Effector CD4-positive, alpha-beta T cell (primary cell): ENCODE measurements around the gene DBH.
"Not testable (repeated sequence)": the region's sequence is repeated elsewhere in the genome, so short reads cannot be mapped to it uniquely, and the experiment has no call there.

Experiments
- DNase-seq: peaks from one replicate; pipeline ENCODE4 v3.0.0-alpha.2; 2020

DBH gene

DNA sequence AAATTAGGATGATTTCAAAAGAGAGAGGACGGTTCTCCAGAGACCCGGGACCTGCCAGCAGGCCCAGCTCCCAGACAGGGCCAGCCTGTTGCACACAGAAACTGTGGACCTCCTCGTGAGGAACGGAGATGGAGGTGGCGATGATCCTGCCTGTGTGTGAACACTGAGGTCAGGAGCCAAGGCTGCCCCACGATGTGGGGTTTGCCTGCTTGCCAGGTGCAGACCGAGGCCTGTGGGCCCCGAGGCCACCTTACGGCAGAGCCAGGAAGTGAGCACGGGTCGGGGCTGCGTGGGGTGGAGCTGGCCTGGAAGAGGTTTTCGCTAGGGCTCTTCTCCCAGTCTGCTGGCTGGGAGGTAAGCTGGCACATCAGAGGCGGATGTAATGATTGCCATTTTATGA, 31.3 kb upstream of the DBH start:
- no peak for DNase-seq

DNA sequence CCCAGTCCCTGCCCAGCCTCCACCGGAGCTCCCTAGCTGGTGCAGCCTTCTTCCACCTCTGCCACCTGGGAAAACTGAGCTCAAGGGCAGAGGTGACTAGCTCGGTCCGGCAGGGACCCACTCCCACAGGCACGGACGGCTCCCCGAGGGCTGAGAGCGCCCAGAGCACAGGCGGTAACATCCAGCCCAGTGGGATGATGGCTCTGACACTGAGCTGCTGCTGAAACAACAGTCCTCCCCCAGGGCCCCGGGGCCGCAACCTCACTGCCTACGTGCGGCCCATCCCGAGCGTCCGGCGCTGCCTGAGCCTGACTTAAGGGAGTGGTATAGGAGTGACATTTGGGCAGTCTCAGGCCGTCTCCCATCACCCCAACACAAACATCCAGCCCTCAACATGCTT, 30.7 kb upstream of the DBH start:
- DNase-seq, result no peak

DNA sequence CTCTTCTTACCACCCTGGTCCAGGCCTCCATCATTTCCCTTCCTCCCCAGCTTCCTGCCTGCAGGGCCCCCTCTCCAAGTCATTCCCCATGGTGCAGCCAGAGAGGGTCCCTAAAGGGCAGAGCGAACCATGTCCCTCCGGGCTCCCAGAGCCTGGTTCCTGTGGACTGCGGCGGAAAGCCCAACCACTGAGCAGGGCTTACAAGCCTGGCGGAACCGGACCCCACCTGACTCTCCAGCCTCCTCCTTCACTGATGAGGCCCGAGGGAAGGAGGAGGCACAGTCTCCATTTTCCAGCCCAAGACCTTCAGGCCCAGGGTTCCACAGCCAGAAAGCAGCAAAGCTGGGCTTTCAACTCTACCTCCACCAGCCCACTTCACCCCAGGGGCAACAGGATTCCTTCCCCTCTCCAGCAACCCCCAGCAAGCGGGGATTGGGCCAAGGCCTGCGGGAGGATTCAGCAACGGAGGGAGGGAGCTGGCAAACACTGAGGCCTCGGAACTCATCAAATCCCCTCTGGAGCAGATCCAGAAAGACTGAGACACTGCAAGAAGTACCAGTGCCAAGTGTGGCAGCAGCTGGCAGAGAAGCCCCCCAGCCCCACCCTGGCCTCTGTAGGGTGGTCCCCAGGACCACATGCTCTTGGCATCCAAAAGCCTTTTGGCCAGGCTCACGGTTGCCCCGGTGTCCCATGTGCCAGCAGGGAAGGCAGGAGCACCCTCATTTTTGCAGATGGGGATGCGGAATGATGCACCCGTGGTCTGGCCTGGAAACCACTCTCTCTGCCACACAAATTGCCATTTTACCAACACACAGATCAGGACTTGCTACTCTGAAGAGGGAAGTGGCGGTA, 30.1 kb upstream of the DBH start:
- no peak for DNase-seq

DNA sequence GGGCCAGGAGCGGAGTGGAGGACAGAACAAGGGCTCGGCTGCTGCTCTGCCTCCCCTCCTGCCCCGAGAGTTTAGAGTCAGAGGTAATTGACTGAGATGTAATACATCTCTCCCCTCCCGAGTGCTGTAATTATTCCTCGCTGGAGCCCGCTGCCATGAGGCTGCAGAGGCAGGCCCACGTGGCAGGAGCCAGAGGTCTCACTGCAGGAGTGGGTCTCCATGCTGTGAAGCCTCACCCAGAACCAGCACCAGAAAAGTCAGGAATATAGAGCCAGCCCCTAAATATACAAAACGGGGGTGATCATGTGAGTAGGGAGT, 29.5 kb upstream of the DBH start:
- no peak for DNase-seq

DNA sequence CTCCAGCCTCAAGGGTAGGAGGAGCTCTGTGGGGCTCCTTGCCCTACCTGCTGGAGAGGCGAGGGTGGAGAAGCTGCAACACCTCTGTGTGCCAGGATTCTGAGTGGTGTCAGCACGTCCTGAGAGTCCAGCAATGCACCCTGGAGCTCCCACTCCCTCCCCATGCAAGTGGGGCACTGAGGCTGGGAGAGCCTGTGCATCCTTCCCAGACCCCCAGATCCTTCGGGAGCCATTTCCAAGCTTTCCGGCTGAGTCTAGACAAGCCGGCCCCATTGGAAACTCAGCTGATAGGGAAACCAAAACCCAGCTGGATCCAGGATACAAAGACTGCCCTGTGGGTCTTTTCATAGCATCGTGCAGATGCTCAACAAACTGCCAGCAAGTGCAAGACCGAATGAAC, 28.8 kb upstream of the DBH start:
- no peak for DNase-seq

DNA sequence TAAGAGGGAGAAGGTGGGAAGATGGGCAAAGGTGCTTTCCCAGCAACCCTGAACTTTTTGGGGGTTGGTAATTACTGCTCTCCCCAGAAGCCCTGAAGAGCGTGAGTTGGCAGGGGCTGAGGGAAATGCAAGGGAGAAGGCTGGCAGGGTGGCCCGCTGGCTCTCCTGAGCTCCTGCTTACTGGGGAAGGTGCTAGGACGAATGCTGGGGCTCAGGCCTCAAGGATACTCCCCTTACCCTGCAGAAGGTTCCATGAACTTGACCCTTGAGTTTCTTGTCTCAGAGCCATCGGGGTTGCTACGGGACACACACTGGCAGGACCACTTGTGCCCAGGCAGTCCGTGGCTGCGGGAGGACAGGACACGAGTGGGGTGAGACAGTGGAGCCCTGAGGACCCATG, 28.2 kb upstream of the DBH start:
- no peak for DNase-seq

DNA sequence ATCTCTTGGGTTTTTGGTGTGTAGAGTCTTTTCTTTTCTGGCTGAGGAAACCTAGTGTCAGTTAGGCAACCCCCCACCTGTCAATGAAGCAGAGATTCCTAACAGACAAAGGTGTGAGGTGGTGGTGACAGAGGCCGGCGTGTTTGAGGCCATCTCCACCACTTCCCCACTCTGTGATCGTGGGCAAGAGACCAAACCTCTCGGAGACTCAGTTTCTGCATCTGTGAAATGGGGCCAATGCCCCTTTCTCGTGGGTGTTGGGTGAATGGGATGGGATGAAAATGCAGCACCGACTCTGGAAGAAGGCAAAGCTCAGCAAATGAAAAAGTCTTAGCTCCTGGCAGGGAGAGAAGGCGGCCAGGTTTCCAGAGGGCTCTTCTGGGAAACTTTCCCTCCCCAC, 27.8 kb upstream of the DBH start:
- DNase-seq, result no peak

DNA sequence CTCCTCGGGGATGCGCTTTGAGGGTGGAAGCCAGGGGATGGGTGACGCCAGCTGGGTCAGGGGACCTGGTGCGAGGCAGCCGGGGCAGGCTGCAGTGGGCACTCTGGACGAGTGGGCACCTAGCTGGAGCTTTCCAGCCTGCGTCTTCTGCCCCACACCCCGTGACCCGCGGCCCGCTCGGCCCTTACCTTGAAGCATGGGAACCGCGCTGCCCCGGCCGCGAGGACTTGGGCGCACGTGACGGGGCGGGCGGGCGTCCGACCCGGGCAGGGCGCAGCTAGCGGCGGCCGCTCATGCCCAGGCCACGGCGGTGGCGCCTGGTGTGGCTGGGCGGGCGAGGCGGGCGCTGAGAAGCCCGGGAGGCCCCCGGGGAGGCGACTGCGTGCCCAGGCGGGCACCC, 27.3 kb upstream of the DBH start:
- DNase-seq, result no peak

DNA sequence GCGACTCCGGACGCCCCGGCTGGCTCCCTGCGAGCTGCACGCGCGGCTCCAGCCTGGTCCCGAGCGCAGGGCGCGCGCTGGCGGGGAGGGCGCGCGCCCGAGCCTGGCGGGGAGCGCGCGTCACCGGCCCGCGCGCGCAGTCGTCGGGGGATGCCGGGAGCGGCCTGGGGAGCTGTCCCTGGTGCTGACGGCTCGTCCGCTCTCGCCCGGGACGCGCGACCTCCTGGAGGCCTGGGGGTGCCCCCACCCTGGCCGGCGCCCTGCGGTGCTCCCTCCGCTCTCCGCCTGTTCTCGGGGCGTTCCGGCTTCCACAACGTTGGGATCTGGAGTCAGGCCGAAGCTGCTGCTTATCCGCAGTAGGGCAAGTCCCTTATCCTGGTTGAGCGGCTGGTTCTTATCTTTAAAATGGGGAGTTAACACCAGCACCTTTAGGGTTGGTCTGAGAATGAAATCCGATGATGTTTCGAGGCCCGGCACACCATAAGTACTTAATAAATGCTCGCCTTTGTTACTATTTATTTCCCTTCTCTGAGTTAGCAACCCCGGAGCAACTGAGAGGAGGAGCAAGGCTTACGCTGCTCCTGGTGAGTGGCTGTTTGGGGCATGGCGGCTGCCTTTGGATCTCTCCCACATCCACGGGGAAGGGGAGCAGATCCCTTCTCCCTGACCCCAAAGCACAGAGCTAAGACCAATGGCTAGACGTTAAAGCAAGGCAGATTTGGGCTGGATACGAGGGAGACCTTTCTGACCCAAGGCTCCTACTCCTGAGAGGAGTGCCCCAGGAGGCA, 26.7 kb upstream of the DBH start, which contains the start of gene FAM163B:
Gene FAM163B (minus strand): TSS at position 79 of the 788 bp plus-strand sequence. CDS start 29,166 bp downstream, outside the sequence.
- DNase-seq, result no peak

DNA sequence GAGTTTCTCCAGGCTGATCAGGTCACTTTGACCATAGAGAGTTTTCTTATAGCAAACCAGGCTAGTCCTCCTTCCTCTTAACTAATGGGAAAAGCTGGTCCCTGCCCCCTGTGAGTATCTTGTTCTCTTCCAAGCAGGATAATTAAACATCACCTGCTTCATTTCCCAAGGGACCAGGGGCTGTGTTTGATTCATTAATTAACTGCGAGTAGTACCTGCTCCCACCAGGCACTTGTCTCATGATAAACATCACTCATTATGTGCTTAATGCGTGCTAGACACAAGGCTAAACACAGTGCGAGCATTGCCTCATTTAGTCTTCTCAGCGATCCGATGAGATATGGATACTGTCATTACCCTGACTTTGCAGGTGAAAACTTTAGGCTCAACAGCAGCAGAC, 25.3 kb upstream of the DBH start:
- no peak for DNase-seq

DNA sequence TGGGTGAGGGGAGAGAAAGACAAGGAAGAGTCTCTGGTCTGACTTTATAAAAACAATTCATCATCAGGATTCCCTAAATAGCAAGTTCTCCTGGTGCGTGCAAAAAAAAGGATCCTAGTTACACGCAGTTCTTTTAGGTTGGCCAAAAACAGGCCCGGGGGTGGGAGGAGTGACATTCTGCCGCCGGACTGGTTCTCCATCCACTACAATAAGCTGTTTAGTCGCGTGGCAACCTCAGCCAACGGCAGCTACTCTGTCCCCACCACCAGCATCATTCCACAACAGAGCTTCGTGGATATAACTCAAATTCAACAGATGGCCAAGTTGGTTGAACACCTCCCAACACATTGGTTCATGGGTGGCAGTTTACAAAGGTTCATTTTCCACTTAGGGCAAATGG, 24.1 kb upstream of the DBH start:
- no peak for DNase-seq

DNA sequence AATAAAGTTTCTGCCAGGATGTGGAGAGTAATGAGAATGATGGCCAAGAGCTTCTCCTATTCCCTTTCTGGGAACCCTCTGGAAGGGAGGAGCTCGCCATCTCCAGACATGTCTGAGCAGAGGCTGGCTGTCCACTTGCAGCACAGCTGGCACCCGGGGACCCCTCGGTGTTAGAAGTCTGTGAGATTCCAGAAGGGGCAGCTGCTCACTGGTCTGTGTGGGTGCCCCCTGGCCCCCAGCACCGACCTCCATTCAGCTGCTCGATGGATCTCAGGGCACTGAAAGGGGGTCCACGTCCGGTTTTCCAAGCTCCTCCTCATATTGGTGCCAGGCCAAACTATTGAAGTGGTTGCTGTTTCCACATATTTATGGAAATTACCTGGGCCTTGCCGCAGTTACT, 23.3 kb upstream of the DBH start:
- no peak for DNase-seq

DNA sequence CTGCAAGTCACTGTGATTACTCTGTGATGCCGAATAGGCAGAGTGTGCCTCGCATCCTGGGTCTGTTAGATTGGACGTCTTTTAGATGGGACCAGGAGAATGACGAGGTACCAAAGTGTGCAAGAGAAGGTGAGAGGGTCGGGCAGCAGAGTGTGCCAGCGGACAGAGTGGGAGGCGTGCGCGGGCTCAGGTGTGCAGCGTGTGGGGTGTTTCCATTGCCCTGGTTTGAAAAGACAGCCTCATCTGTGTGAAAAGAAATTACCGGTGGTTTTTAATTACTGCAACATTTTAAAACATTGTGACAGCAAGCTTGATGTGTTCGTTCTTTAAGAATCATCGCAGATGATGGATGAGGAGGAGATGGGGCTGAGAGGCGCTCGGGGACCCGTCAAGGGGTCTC, 22.7 kb upstream of the DBH start:
- DNase-seq, result no peak

DNA sequence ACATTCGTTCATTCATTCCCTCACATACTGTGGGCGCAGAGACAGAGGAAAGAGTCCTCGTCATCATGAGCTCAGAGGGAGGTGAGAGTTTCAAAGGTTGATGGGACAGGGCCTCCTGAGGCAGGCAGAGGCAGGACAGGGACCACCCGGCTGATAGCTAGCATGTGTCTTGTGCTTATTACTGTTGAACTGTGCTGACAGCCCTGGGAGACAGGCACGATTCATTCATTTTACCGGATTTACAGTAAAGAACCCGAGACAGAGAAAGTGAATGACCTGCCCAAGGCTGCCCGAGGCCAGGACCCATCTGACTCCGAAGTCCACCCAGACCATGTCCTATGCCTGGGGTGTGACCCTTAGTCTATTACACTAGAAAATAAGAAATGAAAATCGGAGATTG, 22.1 kb upstream of the DBH start:
- DNase-seq, result no peak

DNA sequence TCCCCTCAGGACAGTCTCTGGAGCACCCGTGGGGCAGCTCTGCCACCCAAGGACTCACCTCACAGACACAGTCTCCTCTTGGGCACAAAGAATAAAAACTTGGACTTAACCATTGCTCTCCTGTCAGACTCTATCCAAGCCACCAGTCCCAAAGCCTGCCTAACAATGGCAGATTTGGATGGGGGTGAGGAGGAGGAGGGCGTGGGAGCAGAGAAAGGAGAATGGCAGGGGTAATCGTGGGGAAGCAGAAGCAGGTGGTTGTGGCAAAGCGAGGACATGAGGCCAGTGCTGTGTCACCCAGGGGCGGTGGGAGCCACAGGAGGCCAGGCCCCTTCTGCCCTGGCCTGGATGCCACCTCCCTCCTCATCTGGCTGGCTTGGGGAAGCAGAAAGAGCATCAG, 21.5 kb upstream of the DBH start:
- DNase-seq, result no peak

DNA sequence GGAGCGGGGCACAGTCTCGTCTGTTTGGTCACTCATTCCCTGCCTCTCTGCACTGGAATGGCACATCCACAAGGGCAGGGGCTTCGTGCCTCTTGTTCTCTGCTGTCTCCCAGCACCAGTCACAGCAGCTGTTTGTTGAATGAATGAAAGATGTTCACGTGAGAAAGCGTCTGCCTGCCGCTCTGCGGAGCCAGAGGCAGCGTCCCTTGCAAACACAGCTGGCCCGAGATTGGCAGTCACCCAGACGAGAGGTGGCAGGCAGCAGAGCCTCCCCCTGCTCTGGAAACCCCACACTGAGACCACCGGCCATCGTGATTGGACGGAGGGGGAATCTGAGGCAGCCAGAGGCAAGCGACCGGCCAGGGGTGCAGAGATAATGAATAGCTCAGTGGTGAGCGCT, 21.0 kb upstream of the DBH start:
- DNase-seq, result no peak

DNA sequence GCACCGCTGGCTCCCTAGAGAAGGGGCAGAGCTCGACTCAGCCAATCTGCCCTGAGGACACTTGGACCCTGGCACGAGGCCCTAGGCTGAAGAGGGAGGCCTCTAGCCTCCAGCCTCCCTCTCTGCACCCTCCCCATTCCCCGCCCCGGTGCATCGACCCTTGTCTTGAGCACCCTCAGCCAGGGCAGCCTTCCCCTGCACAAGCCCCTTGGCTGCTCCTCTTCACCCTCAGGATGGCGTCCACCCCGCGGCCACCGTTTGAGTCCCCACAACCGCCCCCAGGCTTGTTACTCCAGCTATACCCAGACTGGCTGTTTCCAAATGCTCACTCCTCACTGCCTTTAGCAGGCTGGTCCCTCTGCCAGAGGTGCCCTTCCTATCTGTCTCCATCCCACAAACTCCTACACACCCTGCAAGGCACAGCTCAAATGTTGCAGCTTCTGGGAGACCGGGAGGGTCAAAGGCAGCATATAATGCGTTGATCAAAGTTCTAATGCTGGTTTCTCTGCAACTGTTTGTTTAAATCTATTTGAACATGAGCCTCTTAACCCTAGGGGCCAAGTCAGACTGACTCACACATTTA, 20.5 kb upstream of the DBH start:
- no peak for DNase-seq

DNA sequence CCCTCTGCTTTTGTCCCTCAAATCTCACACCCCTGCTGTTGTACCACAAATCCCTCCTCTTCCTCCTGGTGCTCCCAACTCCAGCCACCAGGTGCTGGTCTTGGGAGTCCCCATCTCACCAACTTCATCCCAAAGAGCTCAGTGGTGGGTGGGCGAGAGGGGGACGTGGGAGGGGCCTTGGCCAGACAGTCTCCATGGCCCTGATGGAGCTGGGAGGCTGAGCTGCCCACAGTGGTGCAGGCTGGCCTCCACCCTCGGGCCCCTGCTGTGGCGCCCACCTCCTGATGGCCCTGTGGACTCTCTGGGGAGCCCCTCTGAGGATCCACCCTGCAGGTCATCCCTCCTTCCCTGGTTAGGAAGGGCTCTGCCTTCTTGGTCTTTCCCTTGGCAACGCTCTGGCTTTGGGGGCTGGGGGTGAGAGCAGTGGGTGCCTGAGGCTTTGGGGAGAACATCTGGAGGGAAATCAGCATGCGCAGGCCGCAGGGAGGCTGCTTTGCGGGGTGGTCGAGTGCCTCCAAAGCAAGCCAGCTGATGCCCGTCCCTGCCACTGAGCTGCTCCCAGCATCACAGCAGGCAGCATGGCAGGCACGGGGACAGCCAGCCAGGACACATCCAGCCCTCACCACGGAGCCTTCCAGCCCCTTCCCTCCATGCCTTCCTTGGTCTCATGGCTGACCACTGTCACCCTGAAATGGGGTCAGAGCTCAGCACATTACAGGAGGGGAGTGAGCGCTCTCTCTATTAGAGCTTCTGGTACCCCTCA, 19.3 kb upstream of the DBH start:
- no peak for DNase-seq

DNA sequence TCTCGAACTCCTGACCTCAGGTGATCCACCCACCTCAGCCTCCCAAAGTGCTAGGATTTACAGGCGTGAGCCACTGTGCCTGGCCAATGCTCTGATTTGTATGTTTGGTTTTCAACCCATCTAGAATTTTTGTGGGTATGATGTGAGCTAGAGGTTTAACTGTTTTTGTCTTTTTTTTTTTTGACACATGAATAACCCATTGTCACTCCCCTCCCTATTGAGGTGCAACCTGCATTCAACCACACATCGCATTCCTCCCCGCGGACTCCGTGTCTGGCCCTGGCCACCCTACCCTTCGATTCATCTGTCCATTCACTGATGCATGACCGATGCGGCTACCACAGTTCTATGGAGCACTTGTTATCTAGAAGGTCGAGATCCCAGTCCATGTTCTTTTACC, 17.4 kb upstream of the DBH start:
- DNase-seq, result no peak

DNA sequence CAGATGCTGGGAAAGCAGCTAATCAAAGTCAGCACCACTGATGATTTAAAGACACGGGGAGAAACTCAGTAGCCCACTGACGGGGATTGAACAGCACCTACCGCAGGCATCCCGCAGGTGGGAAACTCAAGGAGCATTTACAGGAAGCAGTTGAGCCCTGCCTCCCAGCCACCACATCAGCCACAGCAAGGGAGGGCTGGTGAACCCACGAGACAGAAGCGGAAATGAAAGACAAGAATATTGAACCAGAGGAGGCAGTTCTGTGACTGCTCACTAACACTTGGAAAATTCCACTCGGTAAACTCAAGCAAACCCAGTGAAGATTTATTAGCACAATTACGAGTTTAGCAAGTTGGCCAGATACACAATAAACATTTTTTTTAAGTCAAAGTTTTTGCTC, 16.4 kb upstream of the DBH start:
- peak; percentile 15 for DNase-seq

DNA sequence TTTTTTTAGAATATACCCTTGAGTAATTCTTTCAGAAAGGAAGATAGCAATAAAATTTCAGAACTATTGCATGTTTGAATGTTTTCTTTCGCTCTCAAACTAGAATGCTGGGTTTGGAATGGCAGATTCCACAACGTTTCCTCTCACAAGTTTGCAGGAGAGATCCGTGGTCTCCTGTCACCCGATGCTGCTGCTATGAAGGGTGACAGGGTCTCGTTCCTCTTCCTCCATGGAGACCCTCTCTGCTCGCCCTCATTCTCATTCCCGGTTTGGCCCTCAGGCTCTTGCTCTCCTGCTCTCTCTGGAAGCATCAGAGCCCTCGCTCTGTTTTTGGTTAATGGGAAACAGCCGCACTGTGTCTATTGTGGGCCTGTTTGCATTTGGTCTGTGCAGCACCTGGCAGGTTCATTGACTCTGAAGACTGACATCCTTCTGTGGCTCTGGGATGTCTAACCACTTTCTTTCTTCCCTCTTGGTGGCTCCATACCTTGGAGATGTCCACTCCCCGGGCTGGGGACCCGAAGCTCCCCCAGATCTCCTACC, 14.4 kb upstream of the DBH start:
- DNase-seq, result no peak

DNA sequence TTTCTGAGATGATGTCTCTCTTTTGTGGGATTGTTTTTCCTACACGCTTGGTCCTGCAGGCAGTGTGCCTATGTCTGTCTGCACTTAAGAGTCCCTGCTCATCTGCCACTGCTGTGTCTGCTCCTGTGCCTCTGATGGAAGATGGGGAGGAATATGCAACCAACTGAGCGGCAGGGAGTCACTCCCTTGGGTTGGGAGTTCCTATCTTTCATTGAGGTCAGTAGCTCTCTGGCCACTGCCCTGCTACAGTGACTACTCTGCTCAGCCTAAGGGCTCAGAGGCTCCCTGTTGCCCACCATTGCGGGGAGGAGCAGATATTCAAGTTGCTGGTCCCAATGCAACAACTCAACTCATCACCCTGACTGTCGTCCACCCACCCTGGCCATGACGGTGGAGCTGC, 13.6 kb upstream of the DBH start:
- DNase-seq, result no peak

DNA sequence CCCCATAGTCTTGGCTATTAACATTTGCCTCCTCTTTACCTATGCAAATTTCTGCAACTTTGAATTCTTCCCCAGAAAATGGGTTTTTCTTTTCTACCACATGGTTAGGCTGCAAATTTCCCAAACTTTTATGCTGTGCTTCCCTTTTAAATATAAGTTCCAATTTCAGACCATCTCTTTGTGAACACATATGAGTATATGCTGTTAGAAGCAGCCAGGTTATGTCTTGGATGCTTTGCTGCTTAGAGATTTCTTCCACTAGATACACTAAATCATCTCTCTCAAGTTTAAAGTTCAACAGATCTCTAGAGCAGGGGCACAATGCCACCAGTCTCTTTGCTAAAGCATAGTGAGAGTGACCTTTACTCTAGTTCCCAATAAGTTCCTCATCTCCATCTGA, 10.2 kb upstream of the DBH start:
- not testable (repeated sequence) for DNase-seq
